K562 (cell line): ENCODE measurements around the gene PNPLA4. TPM values are rescaled to one million over a fixed set of nuclear protein-coding genes. Genes with fewer than 3 reads are reported as not detected.

Experiments used
- ATAC-seq: fragments of 200-7000 bp; cut with Tn5 transposase; 3 replicates; pipeline ENCODE4 v1.9.1; 2020; ENCODE audit warnings: moderate library complexity
- BruUV-seq: library from RNA; stranded (reverse); fragments of 400-500 nt; replicated peaks from 2 replicates; lab custom pipeline; 2021; lab: Mats Ljungman, UMichigan
- CTCF ChIA-PET: fragments of 300-600 bp; formaldehyde crosslinking; extraction: SDS; loops from one replicate; lab custom pipeline; 2021; ENCODE audit warnings: low intra/inter-chr PET ratio; lab: Yijun Ruan, JAX
- POLR2A ChIA-PET: fragments of 300-600, 350-650 bp; sonication (Branson Sonifier 250); formaldehyde crosslinking; extraction: SDS; loops from one replicate; lab custom pipeline; 2021; ENCODE audit warnings: antibody characterized with exemption, inconsistent platforms; lab: Yijun Ruan, JAX
- DNase-seq, 4 experiments: peaks; one replicate each; pipeline versions ENCODE4 v3.0.0 to v3.0.0-alpha.2; 2011 to 2018; ENCODE audit warnings: low spot score in 3 of 4, mixed read lengths in 3 of 4; ENCODE audit errors: extremely low read depth in 1 of 4
- FAIRE-seq: peaks from 2 replicates; lab custom pipeline; 2011; peaks lifted over from hg19 to GRCh38; lab: Jason Lieb, UNC
- H2AFZ ChIP-seq: 2 replicates; pipeline ENCODE4 v1.6.0; 2011; ENCODE audit warnings: low read depth, low read length, control low read depth, inconsistent platforms
- H3K27ac ChIP-seq: fragments of 200-600 bp; 3 replicates; pipeline ENCODE4 v1.8.0; 2011; ENCODE audit warnings: low read depth, mild to moderate bottlenecking, control low read depth, inconsistent platforms, low read length, moderate library complexity, mixed read lengths; ENCODE audit errors: extremely low read depth
- H3K27me3 ChIP-seq, 2 experiments: fragments of 300-600 bp in 1 of 2; 2 replicates in 1 of 2; 3 replicates in 1 of 2; pipeline versions ENCODE4 v1.6.0 to v1.8.0; 2011; ENCODE audit warnings: inconsistent platforms in 2 of 2, low read length in 2 of 2, mild to moderate bottlenecking in 1 of 2, mixed read lengths in 1 of 2, moderate library complexity in 1 of 2; ENCODE audit not compliant: control insufficient read depth in 2 of 2, insufficient read depth in 2 of 2
- H3K36me3 ChIP-seq: fragments of 300-600 bp; 3 replicates; pipeline ENCODE4 v1.8.0; 2011; ENCODE audit warnings: mild to moderate bottlenecking, low read length, inconsistent platforms; ENCODE audit not compliant: control insufficient read depth, insufficient read depth
- H3K4me1 ChIP-seq, 2 experiments: fragments of 200-600 bp in 1 of 2; replicated peaks in 1 of 2; 2 replicates in 1 of 2; 3 replicates in 1 of 2; pipeline versions ENCODE4 v1.5.1 to v1.8.0; 2011; ENCODE audit warnings: inconsistent platforms in 2 of 2, low read length in 2 of 2, mild to moderate bottlenecking in 1 of 2, mixed read lengths in 1 of 2, moderate library complexity in 1 of 2; ENCODE audit not compliant: control insufficient read depth in 2 of 2, insufficient read depth in 2 of 2
- H3K4me2 ChIP-seq: 2 replicates; pipeline ENCODE4 v1.6.1; 2011; ENCODE audit warnings: low read length, control low read depth, inconsistent platforms, mixed read lengths; ENCODE audit not compliant: insufficient read depth
- H3K4me3 ChIP-seq: fragments of 200-600 bp; sonication (generic), shearing (Covaris generic); 2 replicates; pipeline ENCODE4 v1.5.1; 2016; ENCODE audit warnings: control low read depth, inconsistent platforms
- H3K79me2 ChIP-seq: fragments of 200-600 bp; 3 replicates; pipeline ENCODE4 v1.8.0; 2011; ENCODE audit warnings: low read length, inconsistent platforms; ENCODE audit not compliant: control insufficient read depth, insufficient read depth
- H3K9ac ChIP-seq, 2 experiments: 2 replicates each; pipeline versions ENCODE4 v1.6.0 to v1.6.1; 2011; ENCODE audit warnings: low read depth in 2 of 2, low read length in 2 of 2, control low read depth in 1 of 2, inconsistent platforms in 1 of 2, mild to moderate bottlenecking in 1 of 2, mixed read lengths in 1 of 2; ENCODE audit not compliant: insufficient read depth in 1 of 2
- H3K9me1 ChIP-seq: one replicate; pipeline ENCODE4 v1.6.0; 2011; ENCODE audit warnings: inconsistent platforms, mild to moderate bottlenecking, low read length, moderate library complexity; ENCODE audit not compliant: control insufficient read depth, insufficient read depth
- H3K9me3 ChIP-seq: replicated peaks from 2 replicates; pipeline ENCODE4 v1.5.1; 2011; ENCODE audit warnings: low read depth, low read length, inconsistent platforms; ENCODE audit not compliant: control insufficient read depth, insufficient read depth
- H4K20me1 ChIP-seq: replicated peaks from 2 replicates; pipeline ENCODE4 v1.6.1; 2011; ENCODE audit warnings: low read length, inconsistent platforms, mixed read lengths; ENCODE audit not compliant: control insufficient read depth, insufficient read depth
- ADNP ChIP-seq: fragments of 200-800 bp; sonication (Bioruptor generic); IDR thresholded peaks from 2 replicates; pipeline ENCODE4 v1.6.1; 2016; ENCODE audit warnings: missing genetic modification characterization, missing compliant biosample characterization
- C11orf30 ChIP-seq: fragments of 450-650 bp; IDR thresholded peaks from 2 replicates; pipeline ENCODE4 v1.6.1; 2016; ENCODE audit warnings: low read depth, mild to moderate bottlenecking
- CBX3 ChIP-seq, 2 experiments: IDR thresholded peaks; 1 replicate in 1 of 2; 2 replicates in 1 of 2; pipeline ENCODE4 v1.6.1; 2012; ENCODE audit warnings: inconsistent platforms in 2 of 2, low read length in 2 of 2, borderline replicate concordance in 1 of 2, control low read depth in 1 of 2
- CBX5 ChIP-seq: IDR thresholded peaks from 2 replicates; pipeline ENCODE4 v1.6.1; 2014; ENCODE audit warnings: low read depth, borderline replicate concordance
- CCAR2 ChIP-seq: fragments of 200-400 bp; formaldehyde crosslinking; IDR thresholded peaks from 2 replicates; pipeline ENCODE4 v1.6.1; 2017; ENCODE audit warnings: mild to moderate bottlenecking, low read depth, low read length
- CREBBP ChIP-seq: IDR thresholded peaks from one replicate; pipeline ENCODE4 v1.6.1; 2012; ENCODE audit warnings: low read depth, mild to moderate bottlenecking, control low read depth, inconsistent platforms, low read length
- FOXP1 ChIP-seq: sonication (generic); formaldehyde crosslinking; IDR thresholded peaks from 2 replicates; pipeline ENCODE4 v1.8.0; 2022; ENCODE audit warnings: mild to moderate bottlenecking, missing genetic modification reagents
- HDAC8 ChIP-seq: fragments of 450-650 bp; IDR thresholded peaks from 2 replicates; pipeline ENCODE4 v1.6.1; 2016; ENCODE audit warnings: mild to moderate bottlenecking, missing genetic modification characterization, moderate library complexity, missing compliant biosample characterization
- PURB ChIP-seq: sonication (generic); formaldehyde crosslinking; IDR thresholded peaks from 2 replicates; pipeline ENCODE4 v1.9.0; 2021; ENCODE audit warnings: low read depth, mild to moderate bottlenecking, missing genetic modification reagents
- ZBTB26 ChIP-seq: fragments of 450-650 bp; formaldehyde crosslinking; IDR thresholded peaks from 2 replicates; pipeline ENCODE4 v1.4.0; 2022; ENCODE audit warnings: missing genetic modification characterization
- ZKSCAN1 ChIP-seq: fragments of 150-350 bp; IDR thresholded peaks from 2 replicates; pipeline ENCODE4 v1.6.1; 2016; ENCODE audit warnings: low read depth, low read length
- ZNF282 ChIP-seq: sonication (generic); formaldehyde crosslinking; IDR thresholded peaks from 2 replicates; pipeline ENCODE4 v1.8.1; 2023; ENCODE audit warnings: missing genetic modification reagents
- ZNF699 ChIP-seq: fragments of 250-450 bp; sonication (Bioruptor Pico); IDR thresholded peaks from 2 replicates; pipeline ENCODE4 v1.8.0; 2021; ENCODE audit warnings: mild to moderate bottlenecking, moderate library complexity; ENCODE audit not compliant: insufficient replicate concordance
- WGBS: fragments of 100-300 bp; shearing (Covaris generic); methylation state at CpG from one replicate; pipeline ENCODE4 v1.1.6; 2016; ENCODE audit warnings: low coverage, mixed read lengths; ENCODE audit not compliant: insufficient coverage; ENCODE audit errors: missing lambda C conversion rate; 5-methylcytosine and 5-hydroxymethylcytosine counted together
- in situ Hi-C: fragments of 300-500 bp; cut with MboI; formaldehyde crosslinking; loops from 4 replicates; pipeline ENCODE4 v1.15.0; 2018; ENCODE audit warnings: inconsistent platforms, mixed read lengths
- intact Hi-C: fragments of 100-400 bp; cut with micrococcal nuclease; formaldehyde crosslinking; loops from 2 replicates; pipeline ENCODE4 v1.14.2; 2022
- polyA plus RNA-seq, 8 experiments: library from polyadenylated mRNA; depleted of rRNA in 4 of 8; stranded (reverse) in 5 of 8; unstranded in 3 of 8; fragments of >200 nt; fragmentation: Nextera tagmentation in 2 of 8; fragmentation: Illumina TruSeq in 1 of 8; extraction: Ambion mirVana in 2 of 8; extraction: Trizol in 1 of 8; gene quantifications; 2 replicates each; pipeline versions ENCODE4 v1.2.1 to v1.2.3, GENCODE V29; 2011 to 2014; ENCODE audit warnings: inconsistent platforms in 1 of 8, missing spikeins in 1 of 8
- total RNA-seq, 7 experiments: library from RNA; depleted of rRNA in 6 of 7; stranded (reverse); fragments of >200 nt in 6 of 7; fragmentation: Illumina TruSeq in 2 of 7; extraction: Trizol in 2 of 7; gene quantifications; 2 replicates each; pipeline versions ENCODE4 v1.2.1 to v1.2.3, GENCODE V29; 2011 to 2021; ENCODE audit warnings: low replicate concordance in 1 of 7
- TF ChIP-seq, protein P1 (sequence below): sonication (generic); formaldehyde crosslinking; IDR thresholded peaks from 2 replicates; pipeline ENCODE4 v1.8.1; 2022; ENCODE audit warnings: missing genetic modification reagents
- TF ChIP-seq, protein P2 (sequence below): sonication (generic); formaldehyde crosslinking; IDR thresholded peaks from 2 replicates; pipeline ENCODE4 v1.8.0; 2023; ENCODE audit warnings: missing genetic modification reagents, mild to moderate bottlenecking, borderline replicate concordance

Gene PNPLA4
- total and polyA plus RNA-seq, 9 of the 15 experiments (the other 6 are each of a cell fraction or from before 2014, with no cell fraction given), result 20.7 to 61.1 (median 32.7) TPM

- BruUV-seq, result no TSS peak
- Histone ChIP-seq H3K27me3 (no peaks in the 10 kb centered on the region), H3K4me1 (peaks cover 0 to 3% of the 10 kb centered on the region in 2 experiments; a peak in 3 of 5 replicates), H2AFZ (no peak overlapping the region), H3K9me3 (no peaks in the 10 kb centered on the region), H4K20me1 (no peaks in the 10 kb centered on the region), H3K79me2 (no peaks in the 10 kb centered on the region), H3K27ac (no peak overlapping the region), H3K4me2 (no peak overlapping the region), H3K9ac (no peak overlapping the region), H3K9me1 (no peaks in the 10 kb centered on the region), H3K4me3 (no peak overlapping the region), H3K36me3 (no peaks in the 10 kb centered on the region)
- no peak for DNase-seq
- WGBS, result 22% methylated on average over 1 of the region's 2 CpGs
- in situ Hi-C loops (no loop called here), intact Hi-C loops (no loop called here)
- POLR2A ChIA-PET, result no interaction called here
- TF ChIP-seq C11orf30 (no peak), ZKSCAN1 (no peak), CCAR2 (no peak), CBX3 (IDR thresholded peaks at IDR 0.05; ENCODE audit: borderline replicate concordance in 1 of 2, low read length in 2 of 2) (no peak), ADNP (tag) (no peak), CBX5 (no peak), ZNF282 (CRISPR knock-in tag) (no peak), FOXP1 (no peak), CREBBP (no peak), HDAC8 (tag) (no peak), PURB (CRISPR knock-in tag) (no peak), ZBTB26 (CRISPR knock-in tag) (no peak), ZNF699 (CRISPR knock-in tag) (no peak)
- TF ChIP-seq, protein P1, sequence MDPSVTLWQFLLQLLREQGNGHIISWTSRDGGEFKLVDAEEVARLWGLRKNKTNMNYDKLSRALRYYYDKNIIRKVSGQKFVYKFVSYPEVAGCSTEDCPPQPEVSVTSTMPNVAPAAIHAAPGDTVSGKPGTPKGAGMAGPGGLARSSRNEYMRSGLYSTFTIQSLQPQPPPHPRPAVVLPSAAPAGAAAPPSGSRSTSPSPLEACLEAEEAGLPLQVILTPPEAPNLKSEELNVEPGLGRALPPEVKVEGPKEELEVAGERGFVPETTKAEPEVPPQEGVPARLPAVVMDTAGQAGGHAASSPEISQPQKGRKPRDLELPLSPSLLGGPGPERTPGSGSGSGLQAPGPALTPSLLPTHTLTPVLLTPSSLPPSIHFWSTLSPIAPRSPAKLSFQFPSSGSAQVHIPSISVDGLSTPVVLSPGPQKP (CRISPR knock-in tag), result no peak
- TF ChIP-seq, protein P2, sequence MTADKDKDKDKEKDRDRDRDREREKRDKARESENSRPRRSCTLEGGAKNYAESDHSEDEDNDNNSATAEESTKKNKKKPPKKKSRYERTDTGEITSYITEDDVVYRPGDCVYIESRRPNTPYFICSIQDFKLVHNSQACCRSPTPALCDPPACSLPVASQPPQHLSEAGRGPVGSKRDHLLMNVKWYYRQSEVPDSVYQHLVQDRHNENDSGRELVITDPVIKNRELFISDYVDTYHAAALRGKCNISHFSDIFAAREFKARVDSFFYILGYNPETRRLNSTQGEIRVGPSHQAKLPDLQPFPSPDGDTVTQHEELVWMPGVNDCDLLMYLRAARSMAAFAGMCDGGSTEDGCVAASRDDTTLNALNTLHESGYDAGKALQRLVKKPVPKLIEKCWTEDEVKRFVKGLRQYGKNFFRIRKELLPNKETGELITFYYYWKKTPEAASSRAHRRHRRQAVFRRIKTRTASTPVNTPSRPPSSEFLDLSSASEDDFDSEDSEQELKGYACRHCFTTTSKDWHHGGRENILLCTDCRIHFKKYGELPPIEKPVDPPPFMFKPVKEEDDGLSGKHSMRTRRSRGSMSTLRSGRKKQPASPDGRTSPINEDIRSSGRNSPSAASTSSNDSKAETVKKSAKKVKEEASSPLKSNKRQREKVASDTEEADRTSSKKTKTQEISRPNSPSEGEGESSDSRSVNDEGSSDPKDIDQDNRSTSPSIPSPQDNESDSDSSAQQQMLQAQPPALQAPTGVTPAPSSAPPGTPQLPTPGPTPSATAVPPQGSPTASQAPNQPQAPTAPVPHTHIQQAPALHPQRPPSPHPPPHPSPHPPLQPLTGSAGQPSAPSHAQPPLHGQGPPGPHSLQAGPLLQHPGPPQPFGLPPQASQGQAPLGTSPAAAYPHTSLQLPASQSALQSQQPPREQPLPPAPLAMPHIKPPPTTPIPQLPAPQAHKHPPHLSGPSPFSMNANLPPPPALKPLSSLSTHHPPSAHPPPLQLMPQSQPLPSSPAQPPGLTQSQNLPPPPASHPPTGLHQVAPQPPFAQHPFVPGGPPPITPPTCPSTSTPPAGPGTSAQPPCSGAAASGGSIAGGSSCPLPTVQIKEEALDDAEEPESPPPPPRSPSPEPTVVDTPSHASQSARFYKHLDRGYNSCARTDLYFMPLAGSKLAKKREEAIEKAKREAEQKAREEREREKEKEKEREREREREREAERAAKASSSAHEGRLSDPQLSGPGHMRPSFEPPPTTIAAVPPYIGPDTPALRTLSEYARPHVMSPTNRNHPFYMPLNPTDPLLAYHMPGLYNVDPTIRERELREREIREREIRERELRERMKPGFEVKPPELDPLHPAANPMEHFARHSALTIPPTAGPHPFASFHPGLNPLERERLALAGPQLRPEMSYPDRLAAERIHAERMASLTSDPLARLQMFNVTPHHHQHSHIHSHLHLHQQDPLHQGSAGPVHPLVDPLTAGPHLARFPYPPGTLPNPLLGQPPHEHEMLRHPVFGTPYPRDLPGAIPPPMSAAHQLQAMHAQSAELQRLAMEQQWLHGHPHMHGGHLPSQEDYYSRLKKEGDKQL (CRISPR knock-in tag), result no peak
- CTCF ChIA-PET, result no interaction called here
- ATAC-seq, result no peak
- FAIRE-seq, result no peak
Observed at GRCh38 chrX:7934026-7934425, 6.8 kb upstream of the PNPLA4 start.
